ENCODE data around the gene NCAM2. TPM values are rescaled to one million over a fixed set of nuclear protein-coding genes. Genes with fewer than 3 reads are reported as not detected.

Gene NCAM2
- total and polyA plus RNA-seq, 2 of the 8 experiments (the other 6 are each of a cell fraction or from before 2014, with no cell fraction given) = 0.14 to 1.1 TPM

GRCh38 chr21:21195417-21195943 is 197.3 kb downstream of the NCAM2 start (continued):
- TF ChIP-seq CTCF (IDR thresholded peaks at IDR 0.05; ENCODE audit: control extremely low read depth in 1 of 3, insufficient read depth in 1 of 3, low read depth in 1 of 3, low read length in 3 of 3) (no peak), SRF (IDR thresholded peaks at IDR 0.05; ENCODE audit: low read depth, low read length) (no peak), CEBPB (IDR thresholded peaks at IDR 0.05; ENCODE audit: low read depth, low read length) (no peak), CTBP2 (IDR thresholded peaks at IDR 0.05; ENCODE audit: borderline replicate concordance, insufficient read depth, insufficient read length, low read length) (no peak), SIRT6 (IDR thresholded peaks at IDR 0.05; ENCODE audit: low read length) (no peak), CHD7 (IDR thresholded peaks at IDR 0.05; ENCODE audit: insufficient replicate concordance, low read length) (no peak)
